GM12878 (cell line): ENCODE measurements around the gene CHD1. TPM values are rescaled to one million over a fixed set of nuclear protein-coding genes. Genes with fewer than 3 reads are reported as not detected.

Experiments
- CREB1 ChIP-seq: IDR thresholded peaks from 2 replicates; pipeline ENCODE4 v1.6.1; 2012; ENCODE audit warnings: low read depth, mild to moderate bottlenecking, inconsistent platforms
- GABPA ChIP-seq: IDR thresholded peaks from 2 replicates; pipeline ENCODE4 v1.6.1; 2014; ENCODE audit warnings: antibody characterized with exemption, low read depth, mild to moderate bottlenecking, inconsistent platforms
- GATAD2B ChIP-seq: fragments of 450-650 bp; conservative IDR thresholded peaks from 2 replicates; pipeline ENCODE4 v1.6.1; 2017; ENCODE audit warnings: low read depth, mild to moderate bottlenecking, moderate library complexity
- HDAC6 ChIP-seq: fragments of 200-600 bp; sonication (generic); IDR thresholded peaks from one replicate; pipeline ENCODE4 v1.8.0; 2017; ENCODE audit warnings: antibody characterized with exemption; ENCODE audit not compliant: unreplicated experiment
- LARP7 ChIP-seq: fragments of 450-650 bp; IDR thresholded peaks from 2 replicates; pipeline ENCODE4 v1.6.1; 2017; ENCODE audit warnings: mild to moderate bottlenecking
- TARDBP ChIP-seq: IDR thresholded peaks from 2 replicates; pipeline ENCODE4 v1.6.1; 2016; ENCODE audit warnings: borderline replicate concordance
- ZNF274 ChIP-seq: IDR thresholded peaks from one replicate; pipeline ENCODE4 v1.8.0; 2011; ENCODE audit not compliant: insufficient read length, insufficient read depth
- ZNF622 ChIP-seq: fragments of 450-650 bp; IDR thresholded peaks from 2 replicates; pipeline ENCODE4 v1.6.1; 2017; ENCODE audit warnings: mild to moderate bottlenecking, inconsistent platforms
- polyA plus RNA-seq, 11 experiments: library from polyadenylated mRNA; depleted of rRNA in 4 of 11; unstranded in 6 of 11; stranded (reverse) in 5 of 11; fragments of >200 nt; fragmentation: Nextera tagmentation in 4 of 11; fragmentation: Illumina TruSeq in 1 of 11; extraction: Ambion mirVana in 4 of 11; extraction: Trizol in 1 of 11; gene quantifications; 1 replicate in 1 of 11; 2 replicates in 10 of 11; pipeline versions ENCODE4 v1.2.1 to v1.2.3, GENCODE V29; 2011 to 2016; ENCODE audit warnings: inconsistent platforms in 2 of 11, missing spikeins in 2 of 11, low read depth in 1 of 11
- small RNA-seq: library from RNA; depleted of rRNA; stranded (forward); fragments of <200 nt; gene quantifications from one replicate; pipeline ENCODE3, GENCODE V24; 2014
- total RNA-seq, 4 experiments: library from RNA; depleted of rRNA in 3 of 4; stranded (reverse); fragments of >200 nt in 3 of 4; fragmentation: Illumina TruSeq in 1 of 4; extraction: Trizol in 1 of 4; gene quantifications; 2 replicates each; pipeline versions ENCODE4 v1.2.1 to v1.2.3, GENCODE V29; 2013 to 2021
- TF ChIP-seq, protein P1 (sequence below): fragments of 450-650 bp; conservative IDR thresholded peaks from 2 replicates; pipeline ENCODE4 v1.6.1; 2017; ENCODE audit warnings: mild to moderate bottlenecking, moderate library complexity
- TF ChIP-seq, protein P2 (sequence below): fragments of 450-650 bp; IDR thresholded peaks from 2 replicates; pipeline ENCODE4 v1.6.1; 2017; ENCODE audit warnings: mild to moderate bottlenecking, moderate library complexity
- TF ChIP-seq, protein P3 (sequence below): fragments of 450-650 bp; IDR thresholded peaks from 2 replicates; pipeline ENCODE4 v1.6.1; 2017; ENCODE audit warnings: borderline replicate concordance

The CHD1 gene
- total and polyA plus RNA-seq, 10 of the 15 experiments (the other 5 are each of a cell fraction or from before 2014, with no cell fraction given), result 25.5 to 158 (median 50.5) TPM

DNA sequence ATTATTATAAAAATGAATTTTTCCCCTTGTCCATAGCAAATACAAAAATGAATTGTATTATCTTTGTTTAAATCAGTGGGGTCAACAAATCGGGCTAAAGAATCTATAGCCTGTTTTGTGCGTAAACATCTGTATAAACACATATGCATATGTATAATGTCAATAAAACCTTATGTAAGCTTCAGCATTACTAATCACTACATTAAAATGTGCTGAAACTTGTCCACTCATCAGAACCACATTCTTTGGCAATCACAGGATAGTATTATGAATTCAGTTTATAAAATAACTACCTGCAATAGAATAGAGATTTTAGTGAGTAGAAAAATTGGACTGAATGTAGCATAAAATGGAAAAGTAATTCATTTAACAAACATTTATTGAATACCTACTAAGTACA lies 124.7 kb downstream of the CHD1 start (continued):
- TF ChIP-seq, protein P1, sequence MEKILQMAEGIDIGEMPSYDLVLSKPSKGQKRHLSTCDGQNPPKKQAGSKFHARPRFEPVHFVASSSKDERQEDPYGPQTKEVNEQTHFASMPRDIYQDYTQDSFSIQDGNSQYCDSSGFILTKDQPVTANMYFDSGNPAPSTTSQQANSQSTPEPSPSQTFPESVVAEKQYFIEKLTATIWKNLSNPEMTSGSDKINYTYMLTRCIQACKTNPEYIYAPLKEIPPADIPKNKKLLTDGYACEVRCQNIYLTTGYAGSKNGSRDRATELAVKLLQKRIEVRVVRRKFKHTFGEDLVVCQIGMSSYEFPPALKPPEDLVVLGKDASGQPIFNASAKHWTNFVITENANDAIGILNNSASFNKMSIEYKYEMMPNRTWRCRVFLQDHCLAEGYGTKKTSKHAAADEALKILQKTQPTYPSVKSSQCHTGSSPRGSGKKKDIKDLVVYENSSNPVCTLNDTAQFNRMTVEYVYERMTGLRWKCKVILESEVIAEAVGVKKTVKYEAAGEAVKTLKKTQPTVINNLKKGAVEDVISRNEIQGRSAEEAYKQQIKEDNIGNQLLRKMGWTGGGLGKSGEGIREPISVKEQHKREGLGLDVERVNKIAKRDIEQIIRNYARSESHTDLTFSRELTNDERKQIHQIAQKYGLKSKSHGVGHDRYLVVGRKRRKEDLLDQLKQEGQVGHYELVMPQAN, result no peak
- TF ChIP-seq, protein P2, sequence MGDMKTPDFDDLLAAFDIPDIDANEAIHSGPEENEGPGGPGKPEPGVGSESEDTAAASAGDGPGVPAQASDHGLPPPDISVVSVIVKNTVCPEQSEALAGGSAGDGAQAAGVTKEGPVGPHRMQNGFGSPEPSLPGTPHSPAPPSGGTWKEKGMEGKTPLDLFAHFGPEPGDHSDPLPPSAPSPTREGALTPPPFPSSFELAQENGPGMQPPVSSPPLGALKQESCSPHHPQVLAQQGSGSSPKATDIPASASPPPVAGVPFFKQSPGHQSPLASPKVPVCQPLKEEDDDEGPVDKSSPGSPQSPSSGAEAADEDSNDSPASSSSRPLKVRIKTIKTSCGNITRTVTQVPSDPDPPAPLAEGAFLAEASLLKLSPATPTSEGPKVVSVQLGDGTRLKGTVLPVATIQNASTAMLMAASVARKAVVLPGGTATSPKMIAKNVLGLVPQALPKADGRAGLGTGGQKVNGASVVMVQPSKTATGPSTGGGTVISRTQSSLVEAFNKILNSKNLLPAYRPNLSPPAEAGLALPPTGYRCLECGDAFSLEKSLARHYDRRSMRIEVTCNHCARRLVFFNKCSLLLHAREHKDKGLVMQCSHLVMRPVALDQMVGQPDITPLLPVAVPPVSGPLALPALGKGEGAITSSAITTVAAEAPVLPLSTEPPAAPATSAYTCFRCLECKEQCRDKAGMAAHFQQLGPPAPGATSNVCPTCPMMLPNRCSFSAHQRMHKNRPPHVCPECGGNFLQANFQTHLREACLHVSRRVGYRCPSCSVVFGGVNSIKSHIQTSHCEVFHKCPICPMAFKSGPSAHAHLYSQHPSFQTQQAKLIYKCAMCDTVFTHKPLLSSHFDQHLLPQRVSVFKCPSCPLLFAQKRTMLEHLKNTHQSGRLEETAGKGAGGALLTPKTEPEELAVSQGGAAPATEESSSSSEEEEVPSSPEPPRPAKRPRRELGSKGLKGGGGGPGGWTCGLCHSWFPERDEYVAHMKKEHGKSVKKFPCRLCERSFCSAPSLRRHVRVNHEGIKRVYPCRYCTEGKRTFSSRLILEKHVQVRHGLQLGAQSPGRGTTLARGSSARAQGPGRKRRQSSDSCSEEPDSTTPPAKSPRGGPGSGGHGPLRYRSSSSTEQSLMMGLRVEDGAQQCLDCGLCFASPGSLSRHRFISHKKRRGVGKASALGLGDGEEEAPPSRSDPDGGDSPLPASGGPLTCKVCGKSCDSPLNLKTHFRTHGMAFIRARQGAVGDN, result no peak
- TF ChIP-seq GATAD2B, result no peak
- TF ChIP-seq GABPA, result no peak
- no peak for TF ChIP-seq ZNF622
- no peak for TF ChIP-seq HDAC6
- TF ChIP-seq TARDBP, result no peak
- no peak for TF ChIP-seq LARP7
- TF ChIP-seq ZNF274, result no peak
- TF ChIP-seq, protein P3, sequence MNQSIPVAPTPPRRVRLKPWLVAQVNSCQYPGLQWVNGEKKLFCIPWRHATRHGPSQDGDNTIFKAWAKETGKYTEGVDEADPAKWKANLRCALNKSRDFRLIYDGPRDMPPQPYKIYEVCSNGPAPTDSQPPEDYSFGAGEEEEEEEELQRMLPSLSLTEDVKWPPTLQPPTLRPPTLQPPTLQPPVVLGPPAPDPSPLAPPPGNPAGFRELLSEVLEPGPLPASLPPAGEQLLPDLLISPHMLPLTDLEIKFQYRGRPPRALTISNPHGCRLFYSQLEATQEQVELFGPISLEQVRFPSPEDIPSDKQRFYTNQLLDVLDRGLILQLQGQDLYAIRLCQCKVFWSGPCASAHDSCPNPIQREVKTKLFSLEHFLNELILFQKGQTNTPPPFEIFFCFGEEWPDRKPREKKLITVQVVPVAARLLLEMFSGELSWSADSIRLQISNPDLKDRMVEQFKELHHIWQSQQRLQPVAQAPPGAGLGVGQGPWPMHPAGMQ, result no peak
- no peak for TF ChIP-seq CREB1

Small RNAs within 50 kb of the gene (small RNA-seq; reads per million reads assigned to genes)
- gene RF00019, result not detected
- gene RNU6-402P, result not detected

Other genes starting within 250 kb of the CHD1 start
- gene RGMB, start 155.3 kb downstream of the CHD1 start, total RNA-seq (2014; rRNA removed), result 11.3 and 11.6 TPM in 2 replicates
- 6.9 and 7.4 TPM in 2 replicates for gene RGMB, start 155.3 kb downstream of the CHD1 start, total RNA-seq (2014; rRNA removed; fragmentation: Illumina TruSeq; extraction: Trizol)
- 15.3 and 15.8 TPM in 2 replicates for gene RGMB, start 155.3 kb downstream of the CHD1 start, total RNA-seq (2021)
- gene RGMB, start 155.3 kb downstream of the CHD1 start, polyA plus RNA-seq (2011; rRNA removed), result 1.5 and 1.6 TPM in 2 replicates
- 9.4 and 11.5 TPM in 2 replicates for gene RGMB, start 155.3 kb downstream of the CHD1 start, polyA plus RNA-seq (2014; fragmentation: Illumina TruSeq; extraction: Trizol)
- 1 to 10 TPM; 1.3 to 2.4 TPM for gene RGMB, start 155.3 kb downstream of the CHD1 start, polyA plus RNA-seq (2014; fragmentation: Nextera tagmentation; extraction: Ambion mirVana)
- 7.9 and 10.2 TPM in 2 replicates for gene RGMB, start 155.3 kb downstream of the CHD1 start, polyA plus RNA-seq (2014; rRNA removed)
- 1 to 10 TPM; 6.9 to 8.2 TPM for gene RGMB, start 155.3 kb downstream of the CHD1 start, polyA plus RNA-seq (2016; fragmentation: Nextera tagmentation; extraction: Ambion mirVana)